OCI-LY1 (cell line): ENCODE measurements around the gene TRAFD1.
"Not testable (repeated sequence)": the region's sequence is repeated elsewhere in the genome, so short reads cannot be mapped to it uniquely, and the experiment has no call there.

Source experiments
- CTCF ChIP-seq: fragments of 200-600 bp; sonication (generic), shearing (Covaris generic); IDR thresholded peaks from 2 replicates; pipeline ENCODE4 v1.5.1; 2017; ENCODE audit warnings: mild to moderate bottlenecking, antibody characterized with exemption, low read length, moderate library complexity, mixed read lengths
- EZH2 ChIP-seq: fragments of 200-600 bp; sonication (generic), shearing (Covaris generic); IDR thresholded peaks from 2 replicates; pipeline ENCODE4 v1.8.0; 2017; ENCODE audit warnings: borderline replicate concordance, mixed run types, mild to moderate bottlenecking, antibody characterized with exemption, low read length, moderate library complexity, mixed read lengths

GRCh38 chr12:112100500-112100899 lies 24.9 kb upstream of the TRAFD1 start:
- TF ChIP-seq EZH2, CTCF: not testable (repeated sequence)
